Measurements from ENCODE around the gene ADAMTS6.

ADAMTS6 gene

DNA sequence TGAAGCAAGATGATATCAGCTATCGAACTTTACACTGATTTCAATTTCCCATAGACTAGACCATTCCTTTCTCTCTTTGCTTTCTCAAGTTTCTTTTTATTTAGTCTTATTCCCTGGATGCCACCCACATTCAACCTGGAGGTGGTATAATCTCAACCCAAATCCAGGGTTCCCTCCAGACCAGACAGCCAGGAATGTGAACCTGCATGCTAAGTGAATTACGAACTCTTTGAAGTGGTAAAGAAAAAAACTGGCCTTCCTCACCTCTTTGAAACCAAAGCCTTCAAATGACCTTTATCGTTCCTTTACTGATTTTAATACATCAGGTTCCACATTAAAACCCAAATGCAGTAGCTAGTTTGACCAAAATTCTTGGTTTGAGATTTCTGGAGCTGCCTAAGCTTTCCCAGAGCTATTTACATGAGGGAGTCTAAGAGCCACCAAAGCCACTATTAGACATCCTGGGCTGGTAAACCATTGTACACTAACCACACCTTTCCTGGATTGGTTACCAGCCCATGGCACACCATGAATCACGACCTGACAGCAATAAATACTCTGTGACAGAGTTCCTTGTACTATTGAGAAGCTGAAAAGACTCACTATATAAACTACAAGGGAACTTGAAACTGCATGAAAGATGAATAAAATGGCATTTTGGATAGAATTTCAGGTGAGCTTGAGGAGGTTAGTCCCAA lies 323.7 kb downstream of the ADAMTS6 start (continued):
- TF ChIP-seq, protein P1, sequence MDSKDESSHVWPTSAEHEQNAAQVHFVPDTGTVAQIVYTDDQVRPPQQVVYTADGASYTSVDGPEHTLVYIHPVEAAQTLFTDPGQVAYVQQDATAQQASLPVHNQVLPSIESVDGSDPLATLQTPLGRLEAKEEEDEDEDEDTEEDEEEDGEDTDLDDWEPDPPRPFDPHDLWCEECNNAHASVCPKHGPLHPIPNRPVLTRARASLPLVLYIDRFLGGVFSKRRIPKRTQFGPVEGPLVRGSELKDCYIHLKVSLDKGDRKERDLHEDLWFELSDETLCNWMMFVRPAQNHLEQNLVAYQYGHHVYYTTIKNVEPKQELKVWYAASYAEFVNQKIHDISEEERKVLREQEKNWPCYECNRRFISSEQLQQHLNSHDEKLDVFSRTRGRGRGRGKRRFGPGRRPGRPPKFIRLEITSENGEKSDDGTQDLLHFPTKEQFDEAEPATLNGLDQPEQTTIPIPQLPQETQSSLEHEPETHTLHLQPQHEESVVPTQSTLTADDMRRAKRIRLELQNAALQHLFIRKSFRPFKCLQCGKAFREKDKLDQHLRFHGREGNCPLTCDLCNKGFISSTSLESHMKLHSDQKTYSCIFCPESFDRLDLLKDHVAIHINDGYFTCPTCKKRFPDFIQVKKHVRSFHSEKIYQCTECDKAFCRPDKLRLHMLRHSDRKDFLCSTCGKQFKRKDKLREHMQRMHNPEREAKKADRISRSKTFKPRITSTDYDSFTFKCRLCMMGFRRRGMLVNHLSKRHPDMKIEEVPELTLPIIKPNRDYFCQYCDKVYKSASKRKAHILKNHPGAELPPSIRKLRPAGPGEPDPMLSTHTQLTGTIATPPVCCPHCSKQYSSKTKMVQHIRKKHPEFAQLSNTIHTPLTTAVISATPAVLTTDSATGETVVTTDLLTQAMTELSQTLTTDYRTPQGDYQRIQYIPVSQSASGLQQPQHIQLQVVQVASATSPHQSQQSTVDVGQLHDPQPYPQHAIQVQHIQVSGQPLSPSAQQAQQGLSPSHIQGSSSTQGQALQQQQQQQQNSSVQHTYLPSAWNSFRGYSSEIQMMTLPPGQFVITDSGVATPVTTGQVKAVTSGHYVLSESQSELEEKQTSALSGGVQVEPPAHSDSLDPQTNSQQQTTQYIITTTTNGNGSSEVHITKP (tag by site-specific recombination; IDR thresholded peaks at IDR 0.05), result no peak
- TF ChIP-seq ZNF626 (tag by site-specific recombination; IDR thresholded peaks at IDR 0.05) (no peak), REPIN1 (tag by site-specific recombination; IDR thresholded peaks at IDR 0.05; ENCODE audit: low read depth) (no peak), ZNF398 (tag by site-specific recombination; IDR thresholded peaks at IDR 0.05) (no peak), ZNF426 (tag by site-specific recombination; IDR thresholded peaks at IDR 0.05) (no peak)
- TF ChIP-seq, protein P2, sequence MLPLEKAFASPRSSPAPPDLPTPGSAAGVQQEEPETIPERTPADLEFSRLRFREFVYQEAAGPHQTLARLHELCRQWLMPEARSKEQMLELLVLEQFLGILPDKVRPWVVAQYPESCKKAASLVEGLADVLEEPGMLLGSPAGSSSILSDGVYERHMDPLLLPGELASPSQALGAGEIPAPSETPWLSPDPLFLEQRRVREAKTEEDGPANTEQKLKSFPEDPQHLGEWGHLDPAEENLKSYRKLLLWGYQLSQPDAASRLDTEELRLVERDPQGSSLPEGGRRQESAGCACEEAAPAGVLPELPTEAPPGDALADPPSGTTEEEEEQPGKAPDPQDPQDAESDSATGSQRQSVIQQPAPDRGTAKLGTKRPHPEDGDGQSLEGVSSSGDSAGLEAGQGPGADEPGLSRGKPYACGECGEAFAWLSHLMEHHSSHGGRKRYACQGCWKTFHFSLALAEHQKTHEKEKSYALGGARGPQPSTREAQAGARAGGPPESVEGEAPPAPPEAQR (tag by site-specific recombination; IDR thresholded peaks at IDR 0.05), result no peak

GRCh38 chr5:65156933-65157332 lies 324.8 kb downstream of the ADAMTS6 start:
- ChIA-PET CTCF (no interaction called here), POLR2A (no interaction called here)
- Histone ChIP-seq H3K4me1 (ENCODE audit: control insufficient read depth, insufficient read depth, low read length) (no peaks in the 10 kb centered on the region), H3K36me3 (ENCODE audit: control insufficient read depth in 2 of 2, insufficient read depth in 1 of 2, low read length in 2 of 2) (no peaks in the 10 kb centered on the region), H3K27ac (ENCODE audit: extremely low read depth, low read depth, low read length) (no peak overlapping the region), H3K4me3 (ENCODE audit: low read depth, low read length) (no peak overlapping the region), H3K9me3 (ENCODE audit: control insufficient read depth, insufficient read depth, low read depth, low read length) (no peaks in the 10 kb centered on the region)
- TF ChIP-seq SALL2 (tag by site-specific recombination; IDR thresholded peaks at IDR 0.05; ENCODE audit: borderline replicate concordance) (no peak), MZF1 (tag by site-specific recombination; IDR thresholded peaks at IDR 0.05; ENCODE audit: borderline replicate concordance) (no peak), REST (tag by site-specific recombination; IDR thresholded peaks at IDR 0.05) (no peak), ZNF510 (tag by site-specific recombination; IDR thresholded peaks at IDR 0.05; ENCODE audit: insufficient replicate concordance) (no peak), ZNF274 (IDR thresholded peaks at IDR 0.05; ENCODE audit: low read length) (no peak), ZNF274 (tag by site-specific recombination; IDR thresholded peaks at IDR 0.05; ENCODE audit: borderline replicate concordance) (no peak), HOXA7 (CRISPR knock-in tag; IDR thresholded peaks at IDR 0.05; ENCODE audit: borderline replicate concordance) (no peak), ZNF621 (tag by site-specific recombination; IDR thresholded peaks at IDR 0.05) (no peak), KLF16 (tag by site-specific recombination; IDR thresholded peaks at IDR 0.05) (no peak), MEIS1 (CRISPR knock-in tag; IDR thresholded peaks at IDR 0.05; ENCODE audit: borderline replicate concordance) (no peak), ZNF777 (tag by site-specific recombination; IDR thresholded peaks at IDR 0.05; ENCODE audit: borderline replicate concordance) (no peak), ZNF530 (tag by site-specific recombination; IDR thresholded peaks at IDR 0.05; ENCODE audit: low read depth) (no peak), ZNF404 (tag by site-specific recombination; IDR thresholded peaks at IDR 0.05) (no peak), ZSCAN30 (tag by site-specific recombination; IDR thresholded peaks at IDR 0.05) (no peak), ZNF560 (tag by site-specific recombination; IDR thresholded peaks at IDR 0.05; ENCODE audit: borderline replicate concordance) (no peak), GFI1B (tag by site-specific recombination; IDR thresholded peaks at IDR 0.05) (no peak)
- TF ChIP-seq, protein P3, sequence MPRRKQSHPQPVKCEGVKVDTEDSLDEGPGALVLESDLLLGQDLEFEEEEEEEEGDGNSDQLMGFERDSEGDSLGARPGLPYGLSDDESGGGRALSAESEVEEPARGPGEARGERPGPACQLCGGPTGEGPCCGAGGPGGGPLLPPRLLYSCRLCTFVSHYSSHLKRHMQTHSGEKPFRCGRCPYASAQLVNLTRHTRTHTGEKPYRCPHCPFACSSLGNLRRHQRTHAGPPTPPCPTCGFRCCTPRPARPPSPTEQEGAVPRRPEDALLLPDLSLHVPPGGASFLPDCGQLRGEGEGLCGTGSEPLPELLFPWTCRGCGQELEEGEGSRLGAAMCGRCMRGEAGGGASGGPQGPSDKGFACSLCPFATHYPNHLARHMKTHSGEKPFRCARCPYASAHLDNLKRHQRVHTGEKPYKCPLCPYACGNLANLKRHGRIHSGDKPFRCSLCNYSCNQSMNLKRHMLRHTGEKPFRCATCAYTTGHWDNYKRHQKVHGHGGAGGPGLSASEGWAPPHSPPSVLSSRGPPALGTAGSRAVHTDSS (tag by site-specific recombination; IDR thresholded peaks at IDR 0.05), result no peak

Measured in HEK293 (cell line).